Activated effector memory CD4-positive, alpha-beta T cell treated with anti-CD3 and anti-CD28 coated beads, Interleukin-2, amount 50 U/mL, for 16 hours (primary cell): ENCODE data around the gene LRRC4.

Experiments
- DNase-seq: peaks from one replicate; pipeline ENCODE4 v3.0.0-alpha.2; 2020

The LRRC4 gene

DNA sequence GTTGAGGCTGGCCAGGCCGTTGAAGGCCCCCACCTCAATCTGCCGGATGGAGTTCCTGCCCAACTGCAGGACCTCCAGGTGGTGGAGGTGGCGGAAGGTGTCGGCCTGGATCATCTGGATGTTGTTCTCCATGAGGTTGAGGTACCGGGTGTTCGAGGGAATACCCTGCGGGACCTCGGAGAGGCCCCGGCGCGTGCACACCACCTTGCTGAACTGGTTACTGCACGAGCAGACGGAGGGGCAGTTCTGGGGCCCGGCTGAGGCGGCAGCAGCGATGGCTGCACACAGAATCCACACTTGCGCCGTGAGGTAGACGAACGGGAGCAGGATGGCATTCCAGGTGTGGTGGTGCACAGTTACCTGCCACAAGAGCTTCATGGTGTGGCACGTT, 979 bp downstream of the LRRC4 start:
- DNase-seq: no peak

DNA sequence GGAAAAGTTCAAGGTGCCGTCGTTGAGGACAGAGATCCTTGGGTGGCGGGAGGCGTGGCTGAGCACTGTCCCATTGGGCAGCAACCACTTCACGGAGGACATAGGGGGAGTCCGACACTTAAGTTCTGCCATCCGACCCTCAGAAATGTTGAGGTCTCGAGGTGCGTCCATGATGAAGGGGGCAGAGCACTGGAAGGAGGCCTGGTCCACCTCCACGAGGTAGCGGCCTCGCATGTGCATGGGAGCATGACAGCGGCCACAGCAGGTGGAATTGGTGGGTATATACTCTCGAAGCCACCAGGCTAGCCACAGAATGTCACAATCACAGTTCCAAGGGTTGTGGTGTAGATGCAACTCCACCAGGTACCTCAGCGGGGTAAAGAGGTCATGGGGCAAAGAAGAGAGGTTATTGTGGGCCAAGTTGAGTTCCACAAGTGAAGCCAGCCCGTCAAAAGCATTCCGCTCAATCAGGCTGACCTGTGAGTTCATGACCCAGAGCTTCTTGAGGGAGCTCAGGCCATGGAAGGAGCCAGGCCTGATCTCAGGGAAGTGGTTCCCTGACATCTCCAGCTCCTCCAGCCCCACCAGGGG, 1.7 kb downstream of the LRRC4 start:
- DNase-seq: no peak

DNA sequence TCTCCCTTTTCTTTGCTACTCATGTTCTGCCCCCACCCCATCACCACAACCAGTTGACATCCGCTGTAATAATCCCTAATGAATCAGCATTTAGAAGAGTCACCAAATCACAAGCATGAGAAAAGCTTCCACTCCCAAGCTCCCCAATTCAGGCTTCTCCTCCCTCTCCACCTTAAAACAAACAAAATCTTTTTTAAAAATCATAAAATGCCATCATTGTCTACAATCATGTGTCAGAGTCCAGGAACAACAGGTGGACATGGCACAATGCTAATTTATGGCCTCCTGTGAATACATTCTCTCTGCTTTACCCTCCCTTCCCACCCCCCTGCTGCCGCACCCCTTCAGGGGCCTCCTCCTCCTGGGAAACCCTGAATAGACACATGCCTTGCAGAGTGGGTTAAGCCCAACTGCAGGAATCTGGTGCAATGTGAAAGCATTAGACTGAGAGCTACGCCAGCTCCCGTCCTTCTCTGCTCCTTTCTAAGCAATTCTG, 3.7 kb downstream of the LRRC4 start:
- no peak for DNase-seq

DNA sequence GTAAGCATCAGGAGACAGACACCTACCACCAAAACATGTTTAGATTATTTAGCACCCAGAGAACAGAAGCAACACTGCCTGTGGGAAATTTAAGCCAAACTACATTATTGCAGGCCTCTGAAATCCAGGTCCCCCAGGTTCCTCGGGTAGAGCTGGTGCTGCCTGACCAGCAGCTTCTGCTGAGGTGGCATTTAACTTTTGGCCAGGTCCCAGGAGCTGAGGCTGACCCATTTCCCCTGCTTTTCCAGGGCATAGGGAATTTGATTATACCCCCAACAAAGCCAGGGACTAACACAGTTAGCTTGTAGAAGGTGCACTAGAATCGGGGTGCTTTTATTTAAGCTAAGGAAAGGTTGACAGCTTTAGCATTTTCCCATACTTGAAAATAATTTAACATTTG, 4.7 kb downstream of the LRRC4 start:
- DNase-seq: no peak

DNA sequence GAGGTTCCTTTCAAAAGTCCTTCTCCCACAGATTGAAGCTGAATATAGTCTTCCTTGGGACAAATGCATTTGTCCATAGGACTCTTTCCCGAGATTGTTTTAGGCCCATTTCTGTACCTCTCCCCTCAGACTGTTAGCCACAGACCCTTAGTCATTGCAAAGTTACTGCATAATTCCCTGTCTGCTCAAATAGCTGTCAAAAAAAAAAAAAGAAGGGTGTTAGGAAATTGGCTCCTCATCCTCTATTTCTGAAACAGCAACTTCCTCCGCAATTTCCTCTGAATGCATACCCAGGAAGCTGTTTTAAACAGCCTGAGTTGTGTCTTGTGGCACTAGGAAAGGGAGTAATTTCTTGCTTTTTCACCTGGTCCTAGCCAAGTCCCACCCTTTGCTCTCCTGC, 5.4 kb downstream of the LRRC4 start:
- DNase-seq: no peak

DNA sequence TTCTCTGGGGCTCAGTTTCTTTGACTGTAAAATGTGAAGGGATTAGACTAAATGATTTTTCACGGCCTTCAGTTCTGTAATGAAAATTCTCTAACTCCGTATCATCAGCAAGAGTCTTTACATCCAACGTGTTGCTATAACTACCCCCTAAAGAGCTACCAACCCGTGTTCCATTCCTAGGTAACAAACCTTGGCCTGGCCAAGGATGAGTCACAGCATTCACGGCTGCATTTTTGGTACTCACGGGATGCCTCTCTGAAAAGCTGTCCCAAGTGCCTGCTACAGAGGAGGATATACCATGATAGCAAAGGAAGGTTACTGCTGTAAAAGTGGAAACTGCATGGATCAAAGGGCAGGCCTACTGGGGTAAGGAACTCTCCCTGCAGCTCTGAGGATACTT, 5.9 kb downstream of the LRRC4 start:
- no peak for DNase-seq

DNA sequence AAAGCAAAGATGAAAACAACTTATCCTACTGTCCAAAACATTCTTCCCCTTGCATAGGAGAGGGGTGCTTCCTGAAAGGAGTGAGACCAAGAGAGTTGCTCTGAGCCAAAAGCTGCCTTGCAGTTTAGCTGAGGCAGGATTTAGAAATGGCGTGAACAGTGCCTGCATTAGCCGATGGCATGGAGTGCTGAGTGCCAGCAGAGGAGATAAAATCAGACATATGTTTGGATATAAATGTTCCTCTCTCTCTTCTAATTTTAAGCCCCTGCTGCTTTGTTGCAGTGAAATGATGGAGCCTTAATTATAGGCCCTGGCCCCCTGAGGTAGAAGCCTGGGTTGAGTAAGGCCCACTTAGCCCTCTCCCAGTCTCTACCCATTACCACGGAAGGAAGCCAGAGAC, 7.1 kb downstream of the LRRC4 start:
- DNase-seq: no peak

DNA sequence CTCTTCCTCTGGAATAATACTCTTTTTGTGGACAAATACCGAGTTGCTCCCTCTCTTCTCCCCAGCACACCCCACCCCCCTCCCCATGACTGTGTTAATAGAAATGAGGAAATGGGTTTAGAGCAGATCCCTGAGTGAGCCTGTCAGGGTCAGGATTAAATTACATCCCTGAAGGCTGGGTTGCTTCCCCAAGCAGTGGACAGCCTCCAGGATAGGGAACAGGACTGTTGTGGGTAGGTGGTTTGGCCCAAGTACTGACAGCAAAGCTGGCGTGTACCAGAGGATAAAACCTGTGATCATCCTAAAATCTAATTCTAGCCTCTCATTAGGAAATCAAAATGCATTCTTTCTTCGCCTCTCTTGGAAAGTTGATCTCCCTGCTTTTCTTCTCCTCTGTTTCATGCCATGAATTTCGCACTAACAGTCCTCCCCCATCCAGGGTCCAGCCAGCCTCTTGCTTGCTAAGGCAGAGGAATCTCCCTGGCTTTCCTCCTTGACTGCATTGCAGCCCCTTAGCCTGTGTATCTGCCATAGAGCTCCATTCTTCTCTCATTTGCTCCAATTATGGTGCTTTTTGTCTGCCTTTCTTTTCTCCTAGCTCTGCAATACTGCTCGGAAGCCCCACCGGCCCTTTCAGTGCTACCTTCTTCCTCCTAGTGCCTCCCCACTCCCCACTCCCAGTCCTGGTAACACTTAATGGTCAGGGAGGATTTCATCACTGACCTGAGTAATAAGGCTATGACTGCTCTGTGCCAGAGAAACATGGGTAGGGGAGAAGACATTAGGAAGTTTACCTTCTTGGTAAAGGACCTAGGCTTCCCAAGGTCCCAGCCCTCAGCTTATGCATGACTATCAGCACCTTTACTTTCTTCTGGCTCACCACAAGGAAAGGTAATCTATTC, 8.4 kb downstream of the LRRC4 start:
- no peak for DNase-seq

DNA sequence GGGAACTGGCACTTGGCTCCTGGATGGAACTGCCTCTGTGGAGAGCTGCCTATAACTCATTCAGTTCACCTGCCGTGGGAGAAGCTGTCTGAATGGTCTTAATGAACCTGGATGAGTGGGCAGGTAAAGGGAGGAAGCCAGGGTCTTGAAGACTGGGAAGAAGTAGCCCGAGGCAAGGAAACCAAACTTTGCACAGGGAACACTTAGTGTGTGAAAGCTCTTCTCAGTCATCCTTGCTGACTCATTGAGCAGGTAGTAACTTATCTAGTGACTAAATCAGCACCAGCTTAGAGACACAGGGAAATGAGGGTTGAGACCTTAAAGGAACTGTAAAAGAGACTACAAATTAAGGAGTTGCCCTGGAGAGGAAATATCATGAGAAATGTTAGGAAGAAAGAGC, 9.9 kb downstream of the LRRC4 start:
- no peak for DNase-seq

DNA sequence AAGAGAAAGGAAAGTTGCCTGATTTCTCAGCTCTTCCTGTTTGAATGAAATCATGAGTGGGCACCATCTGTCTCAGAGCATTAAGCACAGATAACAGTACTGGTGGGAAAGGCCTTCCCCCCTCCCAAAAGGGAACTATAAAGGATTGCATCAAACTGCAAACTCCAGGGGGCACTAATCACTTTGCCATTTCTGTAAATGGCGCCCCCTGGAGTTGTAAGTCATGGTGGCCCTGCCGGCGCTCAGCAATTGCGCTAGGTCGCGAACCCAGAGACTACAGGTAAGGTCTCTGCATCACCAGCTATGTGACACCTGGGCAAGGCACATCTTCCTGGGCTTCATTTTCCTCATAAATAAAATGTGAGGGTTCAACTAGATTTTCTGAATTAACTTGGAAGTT, 11.1 kb downstream of the LRRC4 start:
- DNase-seq: no peak

DNA sequence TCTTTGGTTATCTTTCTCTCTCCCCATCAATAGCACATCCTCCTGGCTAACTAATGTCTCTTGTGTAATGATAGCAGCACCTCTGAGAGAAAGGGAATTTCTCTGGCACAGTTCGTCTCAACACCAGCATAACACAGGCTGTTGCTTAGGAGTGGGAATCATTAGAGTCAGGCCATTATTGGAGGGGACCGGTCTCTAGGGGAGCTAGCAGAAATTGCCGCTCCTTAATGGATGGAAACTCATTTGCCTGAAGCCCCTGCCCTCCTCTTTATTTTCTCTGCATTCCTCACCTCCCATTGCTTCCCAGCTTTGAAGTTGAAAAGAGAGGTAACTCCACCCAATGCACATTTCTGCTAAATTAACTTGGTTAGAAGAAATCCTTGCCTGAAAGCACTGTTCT, 11.9 kb downstream of the LRRC4 start:
- no peak for DNase-seq

DNA sequence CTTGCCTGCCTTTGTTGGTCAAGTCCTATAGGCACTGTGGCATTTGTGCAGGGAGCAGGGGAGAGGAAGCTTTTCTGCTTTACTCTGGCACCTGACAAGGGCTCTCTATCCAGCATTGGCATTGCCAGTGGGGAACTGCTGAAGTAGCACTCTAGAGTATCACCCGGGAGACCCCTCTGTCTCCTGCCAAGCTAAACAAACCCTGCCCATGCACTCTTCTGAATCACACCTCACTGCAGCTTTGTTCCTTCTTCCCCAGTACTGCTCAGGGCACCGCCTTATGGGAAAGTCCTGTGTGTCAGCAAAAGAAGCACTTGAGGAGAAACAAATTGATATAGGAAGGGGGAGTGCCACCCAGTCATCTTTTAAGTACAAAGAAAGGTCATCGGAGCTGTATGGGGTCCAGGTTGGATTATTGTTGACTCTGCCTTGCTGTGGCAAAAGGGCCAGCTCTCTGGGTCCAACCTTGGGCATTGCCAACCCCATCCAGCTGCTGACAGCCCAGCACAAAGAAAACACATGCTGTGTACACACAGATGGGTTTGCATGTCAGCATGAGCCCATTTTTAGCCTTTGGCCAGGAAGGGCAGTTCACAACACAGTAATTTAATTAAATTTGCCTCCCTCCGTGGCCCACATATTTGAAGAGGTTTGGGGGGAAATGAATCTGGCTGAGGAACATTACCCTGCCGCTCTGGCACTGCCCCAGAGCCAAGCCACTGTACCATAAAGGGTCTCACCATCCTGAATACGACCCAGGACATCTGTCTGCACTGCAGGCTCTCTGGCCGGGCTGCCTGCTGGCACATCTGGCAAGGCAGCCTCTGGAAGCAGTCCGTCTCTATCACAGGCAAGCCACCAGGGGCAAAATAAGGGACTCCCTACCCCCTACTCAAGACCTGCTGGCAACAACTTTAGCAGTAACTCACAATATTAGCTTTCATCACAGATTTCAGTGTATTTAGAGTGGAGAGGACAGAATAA, 13.1 kb downstream of the LRRC4 start:
- DNase-seq: no peak

DNA sequence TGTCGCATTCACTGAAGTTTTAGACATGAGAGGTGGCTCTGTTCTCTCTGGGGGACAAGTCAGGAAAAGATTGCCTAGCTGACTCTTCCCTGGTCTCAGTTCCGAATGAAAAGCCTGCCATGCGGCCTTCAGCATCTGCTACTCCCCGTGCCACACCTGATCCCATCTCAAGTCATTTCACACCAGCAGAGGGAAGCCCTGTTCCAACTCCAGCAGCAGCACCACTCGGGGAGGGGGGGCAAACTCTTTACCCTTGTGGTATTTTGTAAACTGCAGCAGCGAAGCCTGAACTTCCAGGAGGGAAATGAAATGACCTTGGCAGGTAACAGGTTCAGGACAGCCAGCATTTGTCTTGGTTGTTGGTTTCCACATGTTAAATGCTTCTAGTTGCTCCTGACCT, 13.8 kb downstream of the LRRC4 start:
- DNase-seq: no peak

DNA sequence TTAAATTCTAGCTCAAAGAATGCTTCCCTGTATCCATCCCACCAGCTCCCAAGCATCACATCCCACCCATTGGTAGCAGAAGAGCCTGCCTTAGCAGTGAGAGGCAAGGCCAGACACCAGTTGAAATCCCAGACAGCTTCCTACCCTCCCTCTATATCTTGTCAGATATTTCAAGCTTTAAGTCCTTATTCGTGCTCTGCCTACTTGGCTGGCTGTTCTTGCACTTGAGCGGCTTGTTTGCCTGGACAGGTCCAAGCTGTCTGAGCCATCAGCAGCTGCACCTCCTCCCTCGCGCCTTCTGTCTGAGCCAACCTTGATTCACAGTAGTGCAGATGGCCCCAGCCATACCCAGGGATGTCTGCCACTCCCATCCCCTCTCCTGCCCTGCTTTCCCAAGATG, 16.4 kb downstream of the LRRC4 start:
- no peak for DNase-seq

DNA sequence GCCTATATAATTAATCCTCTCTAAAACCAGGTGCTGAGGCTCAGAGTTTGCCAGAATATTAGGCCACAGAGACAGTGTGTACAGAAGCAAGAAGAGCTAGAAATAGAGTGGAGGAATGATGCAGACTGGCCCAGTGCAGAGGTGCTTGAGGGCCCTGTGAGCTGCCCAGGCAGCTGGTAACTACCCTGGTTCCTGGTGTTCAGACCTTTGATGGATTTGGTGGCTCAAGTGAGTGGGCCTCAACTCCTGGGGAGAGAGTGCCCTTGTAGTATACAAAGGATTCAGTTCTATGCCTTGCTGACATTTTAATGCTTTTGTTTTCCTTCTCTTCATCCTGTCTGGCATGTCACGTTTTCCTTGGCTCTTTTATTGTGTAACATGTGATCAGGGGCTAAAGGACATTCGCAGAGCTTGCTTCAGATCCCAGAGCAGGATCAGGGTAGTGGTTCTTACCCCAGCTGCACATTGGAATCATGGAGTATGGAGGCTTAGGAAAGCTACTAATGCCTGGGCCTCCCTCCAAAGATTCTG, 20.0 kb downstream of the LRRC4 start:
- no peak for DNase-seq

DNA sequence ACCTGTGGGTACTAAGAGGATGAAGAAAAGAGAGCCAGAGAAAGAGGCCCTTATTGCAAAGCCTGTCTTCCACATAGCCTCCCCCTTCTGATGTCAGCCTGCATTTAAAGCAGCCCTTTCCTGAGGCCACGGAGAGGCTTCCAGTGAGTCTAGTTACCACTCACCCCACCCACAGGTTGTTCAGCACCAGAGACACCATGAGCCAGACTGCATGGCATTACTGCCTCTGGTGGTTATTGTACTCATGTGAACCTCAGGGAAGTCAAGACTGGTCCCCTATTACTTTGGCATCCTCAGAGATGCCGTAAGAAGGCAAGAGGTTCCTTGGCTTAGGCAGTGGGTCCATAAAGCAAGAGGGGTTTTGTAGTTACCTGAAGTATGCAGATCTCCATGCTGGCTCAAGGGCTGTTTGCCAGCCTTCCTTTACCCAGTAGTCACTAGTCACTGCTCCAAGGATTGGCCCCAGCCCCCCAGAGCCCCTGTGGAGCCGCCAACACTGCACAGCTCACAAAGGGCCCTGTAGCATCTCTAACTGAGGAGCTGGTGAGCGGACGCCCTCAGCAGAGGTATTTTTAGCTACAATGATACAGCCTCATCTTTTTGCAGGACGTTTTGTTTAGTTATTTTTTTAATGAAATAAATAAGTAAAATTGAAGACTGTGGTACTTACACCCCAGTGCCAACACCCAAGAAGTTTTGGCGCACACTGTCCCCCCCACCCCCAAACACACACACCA, 20.7 kb downstream of the LRRC4 start:
- no peak for DNase-seq

DNA sequence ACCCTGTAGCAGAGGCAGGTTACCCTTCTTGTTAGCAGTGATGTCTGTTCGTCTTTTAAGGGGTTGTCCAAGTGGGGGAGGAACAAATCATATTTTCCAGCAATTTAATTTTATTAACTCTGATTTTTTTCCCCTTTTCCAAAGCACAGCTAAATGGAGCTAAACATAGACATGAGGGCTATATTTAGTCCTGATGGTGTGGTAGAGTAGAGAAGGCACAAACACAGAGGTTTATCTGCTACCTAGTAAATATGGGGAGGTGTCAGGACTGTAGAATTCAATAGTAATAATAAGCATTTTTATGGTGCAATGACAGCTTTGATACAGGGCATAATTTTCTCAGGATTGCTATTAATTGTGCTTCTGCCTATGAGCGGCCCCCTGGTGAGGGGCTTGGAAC, 22.5 kb downstream of the LRRC4 start:
- no peak for DNase-seq

DNA sequence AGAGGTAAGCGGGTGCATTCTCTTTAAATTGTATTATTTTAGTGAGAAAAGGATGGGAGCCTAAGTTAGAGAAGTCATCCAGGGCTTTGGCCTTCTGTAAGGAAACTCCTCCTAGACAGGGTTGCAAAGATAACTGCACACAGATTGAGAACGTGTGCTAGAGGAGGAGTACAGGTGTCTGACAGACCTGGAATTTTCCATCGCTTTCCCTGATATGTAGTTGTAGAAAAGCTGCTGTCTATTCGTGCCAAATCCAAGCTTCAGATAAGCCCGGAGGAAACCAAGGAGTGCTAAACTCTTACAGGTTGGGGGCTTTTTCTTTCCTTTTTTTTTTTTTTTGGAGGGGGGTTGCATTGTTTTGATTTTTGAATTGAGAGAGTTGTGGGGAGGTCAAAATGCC, 23.1 kb downstream of the LRRC4 start:
- DNase-seq: no peak

DNA sequence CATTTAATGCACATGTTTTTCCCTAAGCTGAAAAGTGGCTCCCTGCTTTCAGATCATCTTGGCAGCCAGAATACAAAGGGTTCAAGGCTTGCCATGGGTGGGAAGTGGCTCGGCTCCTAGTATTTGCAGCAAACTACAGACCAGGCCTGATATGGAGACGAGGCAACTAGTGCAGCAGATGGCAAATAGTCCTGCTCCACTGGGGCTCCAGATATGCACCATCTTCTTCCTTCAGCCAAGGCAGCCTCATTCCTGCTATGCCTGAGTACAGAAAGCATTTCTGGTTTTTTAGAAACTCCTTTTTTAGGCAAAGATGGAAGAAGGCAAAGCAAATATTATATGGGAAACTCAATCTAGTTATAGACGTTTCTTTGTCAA, 23.9 kb downstream of the LRRC4 start:
- DNase-seq: no peak

DNA sequence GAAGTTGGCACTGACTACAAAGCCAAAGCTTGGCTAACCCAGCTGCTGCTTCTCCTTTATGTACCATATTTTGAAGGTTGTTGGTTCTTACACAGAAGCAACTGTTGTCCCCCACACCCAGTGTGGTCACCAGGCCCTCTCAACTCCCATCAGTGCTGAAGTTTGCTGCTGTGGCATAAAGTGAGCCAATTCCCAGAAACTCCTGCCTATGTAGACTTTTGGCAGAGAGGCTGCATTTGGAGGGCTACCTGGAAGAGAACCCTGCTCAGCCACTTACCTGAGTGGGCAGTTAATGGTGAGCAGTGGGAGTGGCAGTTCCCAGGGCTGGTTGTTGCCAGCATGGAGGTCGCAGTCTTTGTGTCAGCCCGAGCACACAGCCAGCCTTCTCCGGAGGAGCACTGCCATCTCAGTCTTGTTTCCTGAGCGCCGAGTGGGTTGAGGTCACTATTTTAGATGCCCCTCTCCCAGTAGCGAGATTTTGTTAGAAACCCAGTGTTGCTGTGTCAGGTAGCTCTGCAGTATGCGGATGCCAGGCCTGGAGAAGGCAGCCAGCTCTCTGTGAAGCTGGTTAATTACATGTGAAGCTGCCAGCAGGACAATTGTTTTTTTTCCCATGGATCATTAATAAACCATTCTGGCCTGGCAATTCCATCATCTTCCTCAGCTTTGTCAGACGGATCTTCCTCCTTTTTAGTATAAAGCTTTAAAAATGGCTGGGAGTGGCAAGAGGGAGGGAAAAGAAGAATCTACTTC, 24.5 kb downstream of the LRRC4 start:
- DNase-seq: no peak

DNA sequence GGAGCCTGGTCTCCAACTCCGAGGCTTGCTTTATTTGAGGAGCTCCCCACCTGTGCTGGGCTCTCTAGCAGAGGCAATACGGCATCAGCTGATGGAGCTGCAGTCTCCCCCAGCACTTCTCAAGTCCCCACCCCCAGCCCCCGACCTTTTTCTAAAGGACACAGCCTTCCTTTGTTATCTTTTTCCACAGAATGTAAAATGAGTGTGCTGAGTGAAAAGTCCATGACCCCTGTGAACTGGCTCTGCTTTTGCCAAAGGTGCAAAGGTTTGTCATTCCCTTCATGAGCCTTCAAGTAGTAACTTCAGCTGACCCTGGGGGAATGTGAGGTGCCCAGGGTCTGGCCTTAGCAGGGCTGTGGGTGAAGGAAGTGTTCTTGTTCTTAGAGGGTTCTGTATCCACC, 25.5 kb downstream of the LRRC4 start:
- no peak for DNase-seq

DNA sequence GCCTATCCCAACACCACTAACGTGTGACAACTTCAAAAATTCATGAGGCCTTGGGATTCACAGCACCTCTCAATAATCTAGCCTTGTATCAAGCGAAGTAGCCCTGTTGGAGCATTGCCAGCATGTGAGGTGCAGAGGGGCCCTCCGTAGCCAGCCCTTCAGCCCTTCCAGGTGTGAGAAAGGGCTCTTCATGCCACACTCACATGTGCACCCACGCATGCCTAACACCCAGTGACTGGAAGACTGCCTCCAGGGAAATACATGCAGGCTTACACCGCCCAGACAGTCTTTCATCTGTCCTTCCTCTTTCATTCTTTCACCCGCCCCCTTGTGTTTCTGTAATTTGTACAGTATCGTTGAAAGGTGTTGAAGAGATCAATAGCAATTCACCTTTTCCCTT, 26.1 kb downstream of the LRRC4 start:
- DNase-seq: no peak
